Fibroblast of villous mesenchyme (primary cell): Measurements from ENCODE around the gene IGF2. TPM values are rescaled to one million over a fixed set of nuclear protein-coding genes. Genes with fewer than 3 reads are reported as not detected.

Experiments used
- DNase-seq: peaks from one replicate; pipeline ENCODE4 v3.0.0-alpha.2; 2010; ENCODE audit warnings: low read depth
- H3K4me3 ChIP-seq: 2 replicates; pipeline ENCODE4 v1.5.1; 2011; ENCODE audit warnings: low read depth, mild to moderate bottlenecking, low read length
- CTCF ChIP-seq: IDR thresholded peaks from 2 replicates; pipeline ENCODE4 v1.5.1; 2012; ENCODE audit warnings: low read depth, mild to moderate bottlenecking, low read length; ENCODE audit not compliant: insufficient read depth
- total RNA-seq: library from RNA; depleted of rRNA; stranded (reverse); fragments of >200 nt; gene quantifications from 2 replicates; pipeline ENCODE4 v1.2.3, GENCODE V29; 2012

Gene IGF2
- total RNA-seq, 1 donor, result 26.8 TPM

- no peak overlapping the region for H3K4me3 ChIP-seq
- no peak for DNase-seq
- no peak for TF ChIP-seq CTCF
Observed at GRCh38 chr11:2090172-2091111, 48.7 kb downstream of the IGF2 start.

- DNase-seq, result peak; percentile 43
- TF ChIP-seq CTCF, result no peak
- H3K4me3 ChIP-seq, result no peak overlapping the region
Observed at GRCh38 chr11:2089536-2090165, 49.5 kb downstream of the IGF2 start.

GRCh38 chr11:2088746-2089535 is 50.2 kb downstream of the IGF2 start:
- DNase-seq, result no peak
- no peak overlapping the region for H3K4me3 ChIP-seq
- TF ChIP-seq CTCF, result no peak

GRCh38 chr11:2088284-2088683 is 50.9 kb downstream of the IGF2 start:
- no peak overlapping the region for H3K4me3 ChIP-seq
- no peak for DNase-seq
- no peak for TF ChIP-seq CTCF

GRCh38 chr11:2086239-2087040 is 52.7 kb downstream of the IGF2 start:
- no peak overlapping the region for H3K4me3 ChIP-seq
- no peak for DNase-seq
- TF ChIP-seq CTCF, result no peak
